NT2/D1 (cell line): Measurements from ENCODE around the gene CMTM5.

ENCODE experiments used
- SUZ12 ChIP-seq: IDR thresholded peaks from 2 replicates; pipeline ENCODE4 v1.6.1; 2011; ENCODE audit not compliant: insufficient read length, insufficient read depth; ENCODE audit errors: extremely low read depth
- YY1 ChIP-seq: IDR thresholded peaks from 2 replicates; pipeline ENCODE4 v1.6.1; 2011; ENCODE audit not compliant: insufficient read length, insufficient read depth
- ZNF274 ChIP-seq: IDR thresholded peaks from 2 replicates; pipeline ENCODE4 v1.6.1; 2011; ENCODE audit warnings: mild to moderate bottlenecking, low read depth, low read length

- TF ChIP-seq ZNF274 = no peak
- no peak for TF ChIP-seq YY1
- no peak for TF ChIP-seq SUZ12
Observed at GRCh38 chr14:23365732-23366425, 11.0 kb upstream of the CMTM5 start.
